Stimulated activated CD4-positive, alpha-beta T cell treated with anti-CD3 and anti-CD28 coated beads, Interleukin-1b, Interleukin-23, amount 100 ng/mL, for 24 hours (primary cell): ENCODE results near the gene DNAJC1.
"Not testable (repeated sequence)": the region's sequence is repeated elsewhere in the genome, so short reads cannot be mapped to it uniquely, and the experiment has no call there.

Source experiments
- DNase-seq, 4 experiments: peaks; one replicate each; pipeline ENCODE4 v3.0.0-alpha.2; 2020; ENCODE audit warnings: low read depth in 4 of 4, low spot score in 1 of 4

DNAJC1 gene

GRCh38 chr10:21831986-21832820, 171.3 kb downstream of the DNAJC1 start:
- DNase-seq, result no peak

- no peak for DNase-seq
Measured at GRCh38 chr10:21830037-21830436, 173.5 kb downstream of the DNAJC1 start.

- DNase-seq, result no peak
Measured at GRCh38 chr10:21827308-21827707, 176.2 kb downstream of the DNAJC1 start.

GRCh38 chr10:21826725-21827124, 176.8 kb downstream of the DNAJC1 start:
- DNase-seq, result no peak

- no peak for DNase-seq
Measured at GRCh38 chr10:21825345-21825744, 178.2 kb downstream of the DNAJC1 start.

GRCh38 chr10:21824409-21824808, 179.1 kb downstream of the DNAJC1 start:
- no peak for DNase-seq

GRCh38 chr10:21823617-21824016, 179.9 kb downstream of the DNAJC1 start:
- DNase-seq, result no peak

- not testable (repeated sequence) for DNase-seq
Measured at GRCh38 chr10:21822273-21822672, 181.3 kb downstream of the DNAJC1 start.

- DNase-seq, result no peak
Measured at GRCh38 chr10:21820952-21821351, 182.6 kb downstream of the DNAJC1 start.

GRCh38 chr10:21818416-21818815, 185.1 kb downstream of the DNAJC1 start:
- not testable (repeated sequence) for DNase-seq

- no peak for DNase-seq
Measured at GRCh38 chr10:21814866-21815265, 188.7 kb downstream of the DNAJC1 start.

- DNase-seq, result no peak
Measured at GRCh38 chr10:21813946-21814345, 189.6 kb downstream of the DNAJC1 start.

- DNase-seq, result no peak
Measured at GRCh38 chr10:21811245-21811585, 192.3 kb downstream of the DNAJC1 start.

- no peak for DNase-seq
Measured at GRCh38 chr10:21810582-21811244, 192.8 kb downstream of the DNAJC1 start.

GRCh38 chr10:21808550-21808949, 195.0 kb downstream of the DNAJC1 start:
- DNase-seq, result no peak

- no peak for DNase-seq
Measured at GRCh38 chr10:21807180-21807579, 196.3 kb downstream of the DNAJC1 start.

GRCh38 chr10:21803374-21803773, 200.2 kb downstream of the DNAJC1 start:
- no peak for DNase-seq

- no peak for DNase-seq
Measured at GRCh38 chr10:21801609-21802008, 201.9 kb downstream of the DNAJC1 start.

- no peak for DNase-seq
Measured at GRCh38 chr10:21797984-21798765, 205.4 kb downstream of the DNAJC1 start.

- DNase-seq, result no peak
Measured at GRCh38 chr10:21797533-21797932, 206.0 kb downstream of the DNAJC1 start.

- no peak for DNase-seq
Measured at GRCh38 chr10:21791276-21791675, 212.3 kb downstream of the DNAJC1 start.

- DNase-seq, result no peak
Measured at GRCh38 chr10:21776883-21777282, 226.6 kb downstream of the DNAJC1 start.
